GM12878 (cell line): ENCODE data around the gene DLGAP5. TPM values are rescaled to one million over a fixed set of nuclear protein-coding genes. Genes with fewer than 3 reads are reported as not detected.

Experiments
- ATAC-seq: fragments of 200-7000 bp; cut with Tn5 transposase; 3 replicates; pipeline ENCODE4 v1.9.1; 2020; ENCODE audit warnings: mild to moderate bottlenecking, moderate library complexity
- BruUV-seq: library from RNA; stranded (reverse); fragments of 400-500 nt; replicated peaks from 2 replicates; lab custom pipeline; 2021; lab: Mats Ljungman, UMichigan
- CTCF ChIA-PET: fragments of 300-600 bp; sonication (Branson Sonifier 250); formaldehyde crosslinking; extraction: SDS; loops from one replicate; lab custom pipeline; 2021; ENCODE audit warnings: inconsistent platforms; lab: Yijun Ruan, JAX
- POLR2A ChIA-PET: fragments of 350-600 bp; formaldehyde crosslinking; extraction: SDS; loops from one replicate; lab custom pipeline; 2021; ENCODE audit warnings: inconsistent platforms; lab: Charles Lee
- RAD21 ChIA-PET: fragments of 300-600 bp; sonication (Branson Sonifier 250); formaldehyde crosslinking; loops from one replicate; lab custom pipeline; 2023; ENCODE audit warnings: antibody characterized with exemption; ENCODE audit not compliant: unreplicated experiment; lab: Charles Lee
- SMC1A ChIA-PET: fragments of 300-600 bp; sonication (Branson Sonifier 250); formaldehyde crosslinking; loops from one replicate; lab custom pipeline; 2023; ENCODE audit not compliant: unreplicated experiment, uncharacterized antibody; lab: Charles Lee
- DNase-seq: peaks from one replicate; pipeline ENCODE4 v3.0.0-alpha.2; 2011; ENCODE audit warnings: low read depth, low spot score
- FAIRE-seq: peaks from 3 replicates; lab custom pipeline; 2011; peaks lifted over from hg19 to GRCh38; lab: Jason Lieb, UNC
- H2AFZ ChIP-seq: 2 replicates; pipeline ENCODE4 v1.6.0; 2011; ENCODE audit warnings: low read depth, low read length, control low read depth; ENCODE audit not compliant: control insufficient read depth
- H3K27ac ChIP-seq: 2 replicates; pipeline ENCODE4 v1.5.1; 2011; ENCODE audit warnings: control low read depth; ENCODE audit not compliant: control insufficient read depth, insufficient read depth
- H3K27me3 ChIP-seq, 2 experiments: replicated peaks in 1 of 2; 2 replicates each; pipeline versions ENCODE4 v1.6.0 to v1.6.1; 2011; ENCODE audit warnings: low read length in 1 of 2; ENCODE audit not compliant: control insufficient read depth in 2 of 2, insufficient read depth in 2 of 2
- H3K36me3 ChIP-seq, 2 experiments: 2 replicates each; pipeline ENCODE4 v1.5.1; 2011; ENCODE audit warnings: low read length in 1 of 2; ENCODE audit not compliant: control insufficient read depth in 2 of 2, insufficient read depth in 2 of 2
- H3K4me1 ChIP-seq: 2 replicates; pipeline ENCODE4 v1.6.1; 2011; ENCODE audit warnings: mild to moderate bottlenecking, low read length, moderate library complexity, mixed read lengths; ENCODE audit not compliant: control insufficient read depth, insufficient read depth
- H3K4me2 ChIP-seq: 2 replicates; pipeline ENCODE4 v1.6.0; 2011; ENCODE audit warnings: control low read depth; ENCODE audit not compliant: control insufficient read depth, insufficient read depth
- H3K4me3 ChIP-seq: fragments of 200-600 bp; sonication (generic); 2 replicates; pipeline ENCODE4 v1.5.1; 2016
- H3K79me2 ChIP-seq: 2 replicates; pipeline ENCODE4 v1.6.0; 2011; ENCODE audit warnings: low read length; ENCODE audit not compliant: control insufficient read depth, insufficient read depth
- H3K9ac ChIP-seq: 2 replicates; pipeline ENCODE4 v1.8.0; 2011; ENCODE audit warnings: low read length, control low read depth, mixed read lengths; ENCODE audit not compliant: control insufficient read depth, insufficient read depth
- H3K9me3 ChIP-seq: replicated peaks from 3 replicates; pipeline ENCODE4 v1.5.1; 2011; ENCODE audit warnings: mild to moderate bottlenecking, low read length; ENCODE audit not compliant: control insufficient read depth, insufficient read depth
- H4K20me1 ChIP-seq: 2 replicates; pipeline ENCODE4 v1.6.0; 2011; ENCODE audit not compliant: control insufficient read depth, insufficient read depth
- ATF7 ChIP-seq: fragments of 450-650 bp; IDR thresholded peaks from 2 replicates; pipeline ENCODE4 v1.6.1; 2016; ENCODE audit warnings: low read depth, mild to moderate bottlenecking
- BACH1 ChIP-seq: fragments of 450-650 bp; IDR thresholded peaks from 2 replicates; pipeline ENCODE4 v1.6.1; 2017; ENCODE audit warnings: mild to moderate bottlenecking, borderline replicate concordance
- BRCA1 ChIP-seq: IDR thresholded peaks from 2 replicates; pipeline ENCODE4 v1.6.1; 2011; ENCODE audit warnings: low read depth, low read length, improper control_type of control experiment
- IRF4 ChIP-seq: IDR thresholded peaks from 2 replicates; pipeline ENCODE4 v1.6.1; 2011; ENCODE audit warnings: low read depth, low read length
- STAT1 ChIP-seq: fragments of 450-650 bp; conservative IDR thresholded peaks from 2 replicates; pipeline ENCODE4 v1.6.1; 2014; ENCODE audit warnings: antibody characterized with exemption, mild to moderate bottlenecking
- SUPT20H ChIP-seq: IDR thresholded peaks from 2 replicates; pipeline ENCODE4 v1.6.1; 2011; ENCODE audit warnings: low read depth, mild to moderate bottlenecking, low read length, moderate library complexity, borderline replicate concordance; ENCODE audit not compliant: control insufficient read depth
- WGBS: methylation state at CpG from one replicate; pipeline ENCODE4 v1.1.6; 2016; ENCODE audit warnings: low lambda C conversion rate; ENCODE audit not compliant: insufficient replicate concordance, insufficient coverage; ENCODE audit errors: missing lambda C conversion rate; 5-methylcytosine and 5-hydroxymethylcytosine counted together
- in situ Hi-C: fragments of 300-500 bp; cut with MboI; formaldehyde crosslinking; loops from 9 replicates; pipeline ENCODE4 v1.14.3; 2018; ENCODE audit warnings: mixed read lengths
- intact Hi-C: fragments of 100-400 bp; cut with micrococcal nuclease; formaldehyde crosslinking; loops from one replicate; pipeline ENCODE4 v1.14.2; 2022; ENCODE audit not compliant: unreplicated experiment
- polyA plus RNA-seq, 11 experiments: library from polyadenylated mRNA; depleted of rRNA in 4 of 11; unstranded in 6 of 11; stranded (reverse) in 5 of 11; fragments of >200 nt; fragmentation: Nextera tagmentation in 4 of 11; fragmentation: Illumina TruSeq in 1 of 11; extraction: Ambion mirVana in 4 of 11; extraction: Trizol in 1 of 11; gene quantifications; 1 replicate in 1 of 11; 2 replicates in 10 of 11; pipeline versions ENCODE4 v1.2.1 to v1.2.3, GENCODE V29; 2011 to 2016; ENCODE audit warnings: inconsistent platforms in 2 of 11, missing spikeins in 2 of 11, low read depth in 1 of 11
- total RNA-seq, 4 experiments: library from RNA; depleted of rRNA in 3 of 4; stranded (reverse); fragments of >200 nt in 3 of 4; fragmentation: Illumina TruSeq in 1 of 4; extraction: Trizol in 1 of 4; gene quantifications; 2 replicates each; pipeline versions ENCODE4 v1.2.1 to v1.2.3, GENCODE V29; 2013 to 2021
- TF ChIP-seq, protein P1 (sequence below): fragments of 450-650 bp; IDR thresholded peaks from 2 replicates; pipeline ENCODE4 v1.6.1; 2017; ENCODE audit warnings: mild to moderate bottlenecking, moderate library complexity
- TF ChIP-seq, protein P2 (sequence below): IDR thresholded peaks from 2 replicates; pipeline ENCODE4 v1.6.1; 2011; ENCODE audit warnings: borderline replicate concordance, low read depth, mild to moderate bottlenecking, moderate library complexity, low read length; ENCODE audit not compliant: insufficient read depth, poor library complexity, severe bottlenecking
- TF ChIP-seq, protein P3 (sequence below): fragments of 450-650 bp; IDR thresholded peaks from 2 replicates; pipeline ENCODE4 v1.6.1; 2017; ENCODE audit warnings: antibody characterized with exemption, mild to moderate bottlenecking, moderate library complexity
- TF ChIP-seq, protein P4 (sequence below): fragments of 450-650 bp; IDR thresholded peaks from 2 replicates; pipeline ENCODE4 v1.6.1; 2016; ENCODE audit warnings: mild to moderate bottlenecking

The DLGAP5 gene
- total and polyA plus RNA-seq, 10 of the 15 experiments (the other 5 are each of a cell fraction or from before 2014, with no cell fraction given) = 40.9 to 106 (median 67.6) TPM

DNA sequence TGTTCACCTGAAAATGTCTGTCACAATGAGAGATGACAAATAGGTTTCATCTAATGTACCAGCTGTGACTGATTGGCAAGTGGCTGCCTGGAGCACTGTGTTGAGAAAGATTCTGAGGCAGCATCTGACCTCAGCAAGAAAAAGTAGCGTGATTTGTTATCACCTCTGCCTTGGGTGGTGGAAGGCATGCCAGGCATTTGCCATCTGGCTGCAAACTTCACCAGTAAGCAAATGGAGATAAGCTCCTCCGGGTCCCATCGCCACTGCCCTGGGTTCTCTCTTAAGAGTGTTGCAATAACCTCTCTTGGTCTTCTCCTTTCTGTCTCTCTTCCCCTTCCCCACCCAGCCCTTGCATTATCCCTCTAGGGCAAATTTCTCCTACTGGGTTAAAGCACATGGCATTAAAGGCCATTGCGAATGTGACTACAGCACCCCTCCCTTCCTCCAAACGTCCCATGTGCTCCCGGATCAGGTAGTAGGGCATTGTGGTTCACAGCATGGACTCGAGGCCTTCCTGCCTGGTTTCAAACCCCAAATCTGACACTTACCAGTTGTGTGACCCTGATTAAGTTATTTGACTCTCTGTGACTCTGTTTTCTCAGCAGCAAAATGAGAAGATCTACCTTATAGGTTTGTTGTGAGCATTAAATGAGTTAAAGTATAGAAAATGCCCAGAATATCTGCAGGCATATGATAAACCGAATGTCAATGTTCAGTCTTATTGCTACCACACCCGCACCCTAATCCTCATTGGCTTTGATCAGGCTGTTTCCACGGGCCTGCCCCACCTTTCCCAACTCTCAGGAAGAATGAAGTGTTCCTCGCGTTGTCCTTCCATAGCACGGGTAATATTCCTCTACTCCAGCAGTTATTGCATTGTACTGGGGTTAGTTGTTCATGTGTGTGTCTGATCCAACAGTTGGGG is 70.6 kb downstream of the DLGAP5 start (continued):
- TF ChIP-seq, protein P1, sequence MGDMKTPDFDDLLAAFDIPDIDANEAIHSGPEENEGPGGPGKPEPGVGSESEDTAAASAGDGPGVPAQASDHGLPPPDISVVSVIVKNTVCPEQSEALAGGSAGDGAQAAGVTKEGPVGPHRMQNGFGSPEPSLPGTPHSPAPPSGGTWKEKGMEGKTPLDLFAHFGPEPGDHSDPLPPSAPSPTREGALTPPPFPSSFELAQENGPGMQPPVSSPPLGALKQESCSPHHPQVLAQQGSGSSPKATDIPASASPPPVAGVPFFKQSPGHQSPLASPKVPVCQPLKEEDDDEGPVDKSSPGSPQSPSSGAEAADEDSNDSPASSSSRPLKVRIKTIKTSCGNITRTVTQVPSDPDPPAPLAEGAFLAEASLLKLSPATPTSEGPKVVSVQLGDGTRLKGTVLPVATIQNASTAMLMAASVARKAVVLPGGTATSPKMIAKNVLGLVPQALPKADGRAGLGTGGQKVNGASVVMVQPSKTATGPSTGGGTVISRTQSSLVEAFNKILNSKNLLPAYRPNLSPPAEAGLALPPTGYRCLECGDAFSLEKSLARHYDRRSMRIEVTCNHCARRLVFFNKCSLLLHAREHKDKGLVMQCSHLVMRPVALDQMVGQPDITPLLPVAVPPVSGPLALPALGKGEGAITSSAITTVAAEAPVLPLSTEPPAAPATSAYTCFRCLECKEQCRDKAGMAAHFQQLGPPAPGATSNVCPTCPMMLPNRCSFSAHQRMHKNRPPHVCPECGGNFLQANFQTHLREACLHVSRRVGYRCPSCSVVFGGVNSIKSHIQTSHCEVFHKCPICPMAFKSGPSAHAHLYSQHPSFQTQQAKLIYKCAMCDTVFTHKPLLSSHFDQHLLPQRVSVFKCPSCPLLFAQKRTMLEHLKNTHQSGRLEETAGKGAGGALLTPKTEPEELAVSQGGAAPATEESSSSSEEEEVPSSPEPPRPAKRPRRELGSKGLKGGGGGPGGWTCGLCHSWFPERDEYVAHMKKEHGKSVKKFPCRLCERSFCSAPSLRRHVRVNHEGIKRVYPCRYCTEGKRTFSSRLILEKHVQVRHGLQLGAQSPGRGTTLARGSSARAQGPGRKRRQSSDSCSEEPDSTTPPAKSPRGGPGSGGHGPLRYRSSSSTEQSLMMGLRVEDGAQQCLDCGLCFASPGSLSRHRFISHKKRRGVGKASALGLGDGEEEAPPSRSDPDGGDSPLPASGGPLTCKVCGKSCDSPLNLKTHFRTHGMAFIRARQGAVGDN = no peak
- TF ChIP-seq, protein P2, sequence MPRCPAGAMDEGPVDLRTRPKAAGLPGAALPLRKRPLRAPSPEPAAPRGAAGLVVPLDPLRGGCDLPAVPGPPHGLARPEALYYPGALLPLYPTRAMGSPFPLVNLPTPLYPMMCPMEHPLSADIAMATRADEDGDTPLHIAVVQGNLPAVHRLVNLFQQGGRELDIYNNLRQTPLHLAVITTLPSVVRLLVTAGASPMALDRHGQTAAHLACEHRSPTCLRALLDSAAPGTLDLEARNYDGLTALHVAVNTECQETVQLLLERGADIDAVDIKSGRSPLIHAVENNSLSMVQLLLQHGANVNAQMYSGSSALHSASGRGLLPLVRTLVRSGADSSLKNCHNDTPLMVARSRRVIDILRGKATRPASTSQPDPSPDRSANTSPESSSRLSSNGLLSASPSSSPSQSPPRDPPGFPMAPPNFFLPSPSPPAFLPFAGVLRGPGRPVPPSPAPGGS = no peak
- no peak for TF ChIP-seq ATF7

DNA sequence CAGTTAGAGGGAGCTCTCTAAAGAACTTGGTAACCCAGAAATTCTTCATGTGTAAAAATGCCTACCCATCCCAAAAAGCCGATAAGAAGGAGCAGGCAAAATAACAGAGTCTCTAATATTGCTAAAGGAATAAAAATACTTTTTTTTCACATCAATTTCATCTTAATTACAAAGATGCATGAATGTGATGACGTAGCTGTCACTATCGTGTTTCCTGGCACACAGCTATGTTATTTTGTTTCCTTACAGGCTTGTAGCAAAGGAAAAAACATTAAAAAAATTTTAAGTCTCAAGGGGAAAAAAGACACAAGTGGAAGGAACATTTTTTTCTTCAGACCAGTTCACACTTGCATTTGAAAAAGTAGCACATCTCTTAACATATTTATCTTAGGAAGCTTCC is 72.6 kb downstream of the DLGAP5 start:
- Histone ChIP-seq H3K27me3 (no peaks in the 10 kb centered on the region), H3K9me3 (no peaks in the 10 kb centered on the region), H3K4me3 (no peak overlapping the region), H3K27ac (no peak overlapping the region), H3K9ac (no peak overlapping the region), H3K79me2 (no peaks in the 10 kb centered on the region), H3K4me1 (no peaks in the 10 kb centered on the region), H3K4me2 (no peak overlapping the region), H3K36me3 (no peaks in the 10 kb centered on the region), H4K20me1 (no peaks in the 10 kb centered on the region), H2AFZ (no peak overlapping the region)
- no peak for ATAC-seq
- CTCF ChIA-PET = interaction anchor here (1.3 to 1.5 kb wide), 3 partner anchors 16 to 67 kb away, joined by 3 to 6 read pairs (median 6); partner anchors contain the start of gene MAPK1IP1L
- BruUV-seq = no TSS peak
- RAD21 ChIA-PET = interaction anchor here (0.5 to 1.3 kb wide), 2 partner anchors 19 to 42 kb away, joined by 3 to 4 read pairs; no protein-coding TSS in a partner anchor
- no peak for FAIRE-seq
- in situ Hi-C loops (no loop called here), intact Hi-C loops (no loop called here)
- POLR2A ChIA-PET = interaction anchor here (0.5 to 2.9 kb wide), 3 partner anchors 9 to 59 kb away, joined by 3 to 14 read pairs (median 8); no protein-coding TSS in a partner anchor
- DNase-seq = no peak
- SMC1A ChIA-PET = interaction anchor here (0.7 to 1.6 kb wide), 4 partner anchors 16 to 137 kb away, joined by 3 to 6 read pairs (median 4); no protein-coding TSS in a partner anchor
- 64% methylated on average over 3 of the region's 3 CpGs for WGBS
- TF ChIP-seq BACH1 = no peak
- no peak for TF ChIP-seq BRCA1
- TF ChIP-seq IRF4 = no peak
- TF ChIP-seq STAT1 = no peak
- TF ChIP-seq, protein P3, sequence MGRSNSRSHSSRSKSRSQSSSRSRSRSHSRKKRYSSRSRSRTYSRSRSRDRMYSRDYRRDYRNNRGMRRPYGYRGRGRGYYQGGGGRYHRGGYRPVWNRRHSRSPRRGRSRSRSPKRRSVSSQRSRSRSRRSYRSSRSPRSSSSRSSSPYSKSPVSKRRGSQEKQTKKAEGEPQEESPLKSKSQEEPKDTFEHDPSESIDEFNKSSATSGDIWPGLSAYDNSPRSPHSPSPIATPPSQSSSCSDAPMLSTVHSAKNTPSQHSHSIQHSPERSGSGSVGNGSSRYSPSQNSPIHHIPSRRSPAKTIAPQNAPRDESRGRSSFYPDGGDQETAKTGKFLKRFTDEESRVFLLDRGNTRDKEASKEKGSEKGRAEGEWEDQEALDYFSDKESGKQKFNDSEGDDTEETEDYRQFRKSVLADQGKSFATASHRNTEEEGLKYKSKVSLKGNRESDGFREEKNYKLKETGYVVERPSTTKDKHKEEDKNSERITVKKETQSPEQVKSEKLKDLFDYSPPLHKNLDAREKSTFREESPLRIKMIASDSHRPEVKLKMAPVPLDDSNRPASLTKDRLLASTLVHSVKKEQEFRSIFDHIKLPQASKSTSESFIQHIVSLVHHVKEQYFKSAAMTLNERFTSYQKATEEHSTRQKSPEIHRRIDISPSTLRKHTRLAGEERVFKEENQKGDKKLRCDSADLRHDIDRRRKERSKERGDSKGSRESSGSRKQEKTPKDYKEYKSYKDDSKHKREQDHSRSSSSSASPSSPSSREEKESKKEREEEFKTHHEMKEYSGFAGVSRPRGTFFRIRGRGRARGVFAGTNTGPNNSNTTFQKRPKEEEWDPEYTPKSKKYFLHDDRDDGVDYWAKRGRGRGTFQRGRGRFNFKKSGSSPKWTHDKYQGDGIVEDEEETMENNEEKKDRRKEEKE = no peak
- no peak for TF ChIP-seq SUPT20H
- TF ChIP-seq, protein P4, sequence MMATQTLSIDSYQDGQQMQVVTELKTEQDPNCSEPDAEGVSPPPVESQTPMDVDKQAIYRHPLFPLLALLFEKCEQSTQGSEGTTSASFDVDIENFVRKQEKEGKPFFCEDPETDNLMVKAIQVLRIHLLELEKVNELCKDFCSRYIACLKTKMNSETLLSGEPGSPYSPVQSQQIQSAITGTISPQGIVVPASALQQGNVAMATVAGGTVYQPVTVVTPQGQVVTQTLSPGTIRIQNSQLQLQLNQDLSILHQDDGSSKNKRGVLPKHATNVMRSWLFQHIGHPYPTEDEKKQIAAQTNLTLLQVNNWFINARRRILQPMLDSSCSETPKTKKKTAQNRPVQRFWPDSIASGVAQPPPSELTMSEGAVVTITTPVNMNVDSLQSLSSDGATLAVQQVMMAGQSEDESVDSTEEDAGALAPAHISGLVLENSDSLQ = no peak
